B cell (primary cell): ENCODE measurements around the gene PLAGL2. TPM values are rescaled to one million over a fixed set of nuclear protein-coding genes. Genes with fewer than 3 reads are reported as not detected.

Source experiments
- ATAC-seq: fragments of 200-7000 bp; cut with Tn5 transposase; one replicate; pipeline ENCODE4 v1.10.0; 2021; ENCODE audit warnings: low read depth, mild to moderate bottlenecking, moderate number of reproducible peaks, moderate library complexity
- CTCF ChIA-PET: fragments of 350-600 bp; sonication (Branson Sonifier 250); formaldehyde crosslinking; loops from one replicate; lab custom pipeline; 2021; ENCODE audit warnings: antibody characterized with exemption, inconsistent platforms; lab: Charles Lee
- POLR2A ChIA-PET: fragments of 350-600 bp; sonication (Branson Sonifier 250); formaldehyde crosslinking; loops from one replicate; lab custom pipeline; 2021; ENCODE audit warnings: antibody characterized with exemption; lab: Charles Lee
- DNase-seq: peaks from one replicate; pipeline ENCODE4 v3.0.0; 2013
- H2AFZ ChIP-seq: 2 replicates; pipeline ENCODE4 v1.6.1; 2012; ENCODE audit warnings: mild to moderate bottlenecking, low read depth, low read length; ENCODE audit not compliant: insufficient read depth, poor library complexity, severe bottlenecking
- H3K27ac ChIP-seq, 2 donors: 1 replicate in 1 of 2; 2 replicates in 1 of 2; pipeline ENCODE4 v1.5.1; 2012 to 2013; ENCODE audit warnings: low read length in 2 of 2, mild to moderate bottlenecking in 2 of 2, moderate library complexity in 1 of 2
- H3K27me3 ChIP-seq, 4 experiments: fragments of 200-600 bp in 1 of 4; sonication (generic) in 1 of 4; replicated peaks in 1 of 4; 1 replicate in 2 of 4; 2 replicates in 2 of 4; pipeline versions ENCODE4 v1.6.1 to v1.7.0; 2013 to 2016; ENCODE audit warnings: low read length in 3 of 4, mild to moderate bottlenecking in 2 of 4, mixed read lengths in 1 of 4, moderate library complexity in 1 of 4; ENCODE audit not compliant: insufficient read depth in 4 of 4, control insufficient read depth in 3 of 4; ENCODE audit errors: control extremely low read depth in 1 of 4
- H3K36me3 ChIP-seq, 2 experiments: replicated peaks in 1 of 2; 1 replicate in 1 of 2; 2 replicates in 1 of 2; pipeline versions ENCODE4 v1.6.1 to v1.7.1; 2013; ENCODE audit warnings: low read length in 1 of 2; ENCODE audit not compliant: insufficient read depth in 2 of 2, control insufficient read depth in 1 of 2; ENCODE audit errors: control extremely low read depth in 1 of 2, extremely low read depth in 1 of 2
- H3K4me1 ChIP-seq, 2 donors: fragments of 200-600 bp in 1 of 2; sonication (generic) in 1 of 2; 1 replicate in 1 of 2; 2 replicates in 1 of 2; pipeline versions ENCODE4 v1.5.1 to v1.6.1; 2013 to 2017; ENCODE audit warnings: low read length in 2 of 2; ENCODE audit not compliant: control insufficient read depth in 2 of 2, insufficient read depth in 2 of 2
- H3K4me2 ChIP-seq: replicated peaks from 2 replicates; pipeline ENCODE3; 2012; ENCODE audit warnings: mild to moderate bottlenecking, low read depth, low read length; ENCODE audit not compliant: poor library complexity, severe bottlenecking
- H3K4me3 ChIP-seq, 5 experiments: fragments of 200-600 bp in 1 of 5; sonication (generic) in 1 of 5; 1 replicate in 3 of 5; 2 replicates in 2 of 5; pipeline versions ENCODE4 v1.5.1 to v1.7.0; 2011 to 2016; ENCODE audit warnings: low read length in 4 of 5, mild to moderate bottlenecking in 4 of 5, low read depth in 2 of 5, control low read depth in 1 of 5, moderate library complexity in 1 of 5; ENCODE audit not compliant: insufficient read depth in 1 of 5; ENCODE audit errors: control extremely low read depth in 1 of 5, extremely low read depth in 1 of 5
- H3K79me2 ChIP-seq: fragments of 200-600 bp; sonication (generic); one replicate; pipeline ENCODE4 v1.6.0; 2016; ENCODE audit warnings: low read length; ENCODE audit not compliant: control insufficient read depth, insufficient read depth
- H3K9ac ChIP-seq: fragments of 200-600 bp; sonication (generic); 2 replicates; pipeline ENCODE4 v1.6.1; 2017; ENCODE audit warnings: mild to moderate bottlenecking, low read length, moderate library complexity
- H3K9me3 ChIP-seq, 3 donors: one replicate each; pipeline versions ENCODE4 v1.6.1 to v1.7.1; 2013; ENCODE audit warnings: low read length in 2 of 3; ENCODE audit not compliant: control insufficient read depth in 2 of 3, insufficient read depth in 1 of 3; ENCODE audit errors: control extremely low read depth in 1 of 3
- H4K20me1 ChIP-seq: 2 replicates; pipeline ENCODE4 v1.6.0; 2012; ENCODE audit warnings: mild to moderate bottlenecking, low read length; ENCODE audit not compliant: insufficient read depth, control insufficient read depth, poor library complexity, severe bottlenecking
- H3K27ac Mint-ChIP-seq: one replicate; pipeline ENCODE4 v1.8.0; 2021; ENCODE audit warnings: mixed read lengths
- H3K27me3 Mint-ChIP-seq: one replicate; pipeline ENCODE4 v1.8.0; 2021; ENCODE audit warnings: mixed read lengths
- H3K4me1 Mint-ChIP-seq: one replicate; pipeline ENCODE4 v1.8.0; 2021; ENCODE audit warnings: mixed read lengths
- H3K4me3 Mint-ChIP-seq: one replicate; pipeline ENCODE4 v1.8.0; 2021; ENCODE audit warnings: mixed read lengths
- H3K9me3 Mint-ChIP-seq: one replicate; pipeline ENCODE4 v1.8.0; 2022; ENCODE audit warnings: mixed read lengths; ENCODE audit not compliant: insufficient read depth
- CTCF ChIP-seq: fragments of 200-600 bp; IDR thresholded peaks from one replicate; pipeline ENCODE4 v1.8.0; 2022; ENCODE audit warnings: antibody characterized with exemption, mild to moderate bottlenecking
- EZH2 ChIP-seq: IDR thresholded peaks from 2 replicates; pipeline ENCODE4 v1.6.1; 2012; ENCODE audit warnings: borderline replicate concordance, low read depth, mild to moderate bottlenecking, moderate library complexity, low read length; ENCODE audit not compliant: insufficient read depth, poor library complexity, severe bottlenecking
- WGBS: methylation state at CpG from one replicate; pipeline ENCODE4 v1.1.5; 2013; ENCODE audit warnings: missing lambda C conversion rate; ENCODE audit not compliant: insufficient coverage; 5-methylcytosine and 5-hydroxymethylcytosine counted together
- intact Hi-C: fragments of 100-400 bp; cut with micrococcal nuclease; formaldehyde crosslinking; loops from one replicate; pipeline ENCODE4 v1.10.0; 2022
- polyA plus RNA-seq: library from polyadenylated mRNA; depleted of rRNA; stranded (reverse); fragments of >200 nt; gene quantifications from 2 replicates; pipeline ENCODE4 v1.2.3, GENCODE V29; 2012
- total RNA-seq, 2 donors: library from RNA; stranded (reverse); fragments of 120-200 nt in 1 of 2; gene quantifications; 1 replicate in 1 of 2; 2 replicates in 1 of 2; pipeline versions ENCODE4 v1.2.3 to v1.2.4, GENCODE V29; 2013 to 2022

Gene PLAGL2
- total and polyA plus RNA-seq, 2 donors (not counting 1 experiment from before 2014, with no cell fraction given) = 4.4 to 18.4 TPM

DNA sequence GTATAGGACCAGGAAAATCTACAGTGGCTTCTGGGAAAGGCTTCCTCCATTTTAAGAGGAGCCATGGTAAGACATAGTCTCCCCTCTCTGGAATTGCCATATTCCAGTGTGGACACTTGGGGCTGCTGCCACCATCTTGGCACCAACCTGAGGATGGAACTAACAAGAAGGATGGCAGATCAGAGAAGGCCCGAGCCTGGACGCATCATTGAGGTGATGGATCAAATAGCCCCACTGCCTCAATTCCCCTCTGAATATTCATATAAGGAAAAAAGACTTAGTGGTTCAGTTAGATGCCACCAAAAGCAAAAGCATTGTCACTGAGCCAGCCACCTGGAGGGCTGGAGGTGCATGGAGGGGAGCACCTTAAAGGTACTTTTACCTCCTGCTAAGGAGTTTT lies 25.9 kb downstream of the PLAGL2 start:
- DNase-seq = no peak
- Histone ChIP-seq H3K27me3 (peaks cover 0 to 3% (median 0%) of the 10 kb centered on the region in 4 experiments), H3K79me2 (no peaks in the 10 kb centered on the region), H3K4me2 (no peak overlapping the region), H3K9me3 (no peaks in the 10 kb centered on the region), H3K4me1 (no peaks in the 10 kb centered on the region), H2AFZ (no peak overlapping the region), H3K36me3 (no peaks in the 10 kb centered on the region), H4K20me1 (no peaks in the 10 kb centered on the region), H3K27ac (no peak overlapping the region), H3K4me3 (no peak overlapping the region), H3K9ac (no peak overlapping the region)
- WGBS = no CpG with 5 or more reads among the region's 2 CpGs
- ChIA-PET POLR2A (no interaction called here), CTCF (no interaction called here)
- ATAC-seq = no peak
- Mint-ChIP-seq H3K4me1 (no peaks in the 10 kb centered on the region), H3K4me3 (no peak overlapping the region), H3K27ac (no peak overlapping the region), H3K27me3 (peaks cover 6% of the 10 kb centered on the region), H3K9me3 (no peaks in the 10 kb centered on the region)
- intact Hi-C loops = no loop called here
- TF ChIP-seq CTCF = no peak
- TF ChIP-seq EZH2 = no peak

GRCh38 chr20:32179934-32180333 lies 27.6 kb downstream of the PLAGL2 start:
- POLR2A ChIA-PET = no interaction called here
- no peaks in the 10 kb centered on the region for H3K4me1 Mint-ChIP-seq

More at GRCh38 chr20:32179934-32180333, 27.6 kb downstream of the PLAGL2 start:
- Histone ChIP-seq H3K79me2 (no peaks in the 10 kb centered on the region), H3K36me3 (no peaks in the 10 kb centered on the region), H3K9ac (no peak overlapping the region), H2AFZ (no peak overlapping the region), H3K4me2 (no peak overlapping the region), H3K27me3 (peaks cover 0 to 3% (median 0%) of the 10 kb centered on the region in 4 experiments), H3K9me3 (no peaks in the 10 kb centered on the region), H4K20me1 (no peaks in the 10 kb centered on the region), H3K4me3 (no peak overlapping the region), H3K4me1 (no peaks in the 10 kb centered on the region), H3K27ac (no peak overlapping the region)
- Mint-ChIP-seq H3K27ac (no peak overlapping the region), H3K4me3 (no peak overlapping the region), H3K27me3 (peaks cover 3% of the 10 kb centered on the region), H3K9me3 (no peaks in the 10 kb centered on the region)
- 100% methylated on average over 1 of the region's 4 CpGs for WGBS
- TF ChIP-seq EZH2 = no peak
- TF ChIP-seq CTCF = no peak
- CTCF ChIA-PET = no interaction called here
- intact Hi-C loops = no loop called here
- DNase-seq (no peak), ATAC-seq (no peak)
